AG04449 (cell line): ENCODE data around the gene ADAMTS12.
"Not testable (repeated sequence)": the region's sequence is repeated elsewhere in the genome, so short reads cannot be mapped to it uniquely, and the experiment has no call there.

Experiments used
- CTCF ChIA-PET: fragments of 350-600 bp; formaldehyde crosslinking; extraction: SDS; loops from one replicate; lab custom pipeline; 2021; ENCODE audit warnings: antibody characterized with exemption; lab: Yijun Ruan, JAX
- POLR2A ChIA-PET: fragments of 400-600, 350-600 bp; formaldehyde crosslinking; extraction: SDS; loops from one replicate; lab custom pipeline; 2020; ENCODE audit warnings: antibody characterized with exemption, inconsistent platforms; lab: Yijun Ruan, JAX
- DNase-seq: peaks from one replicate; pipeline ENCODE4 v3.0.0-alpha.2; 2010; ENCODE audit warnings: low read depth, low spot score
- H3K4me3 ChIP-seq: 2 replicates; pipeline ENCODE4 v1.5.1; 2011; ENCODE audit warnings: low read depth, mild to moderate bottlenecking, control low read depth, low read length
- TF ChIP-seq, protein P1 (sequence below): IDR thresholded peaks from one replicate; pipeline ENCODE4 v1.5.1; 2011; ENCODE audit warnings: mild to moderate bottlenecking, moderate library complexity, low read length, control low read depth, inconsistent platforms; ENCODE audit not compliant: insufficient read depth; ENCODE audit errors: missing control alignments

ADAMTS12 gene

DNA sequence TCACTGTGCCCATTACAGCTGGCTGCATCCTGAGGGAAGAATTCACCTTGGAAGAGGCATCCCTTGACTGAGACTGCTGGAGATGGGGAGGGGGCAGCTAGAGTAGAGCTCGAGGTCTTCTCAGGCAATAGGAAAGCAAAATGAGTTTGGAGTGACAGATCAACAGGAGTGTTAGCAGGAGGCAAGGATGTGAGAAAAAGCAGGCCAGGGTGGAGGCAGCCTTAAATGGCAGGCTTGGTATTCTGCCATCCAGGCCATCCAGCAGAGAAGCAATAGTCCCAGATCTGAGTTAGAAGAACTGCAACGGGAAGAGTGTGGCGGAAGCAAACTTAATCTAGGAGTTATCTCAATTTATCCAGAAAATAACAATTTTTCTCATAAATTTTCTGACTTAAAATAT, 6.1 kb downstream of the ADAMTS12 start:
- POLR2A ChIA-PET, result no interaction called here
- CTCF ChIA-PET, result no interaction called here
- DNase-seq, result no peak
- TF ChIP-seq, protein P1, sequence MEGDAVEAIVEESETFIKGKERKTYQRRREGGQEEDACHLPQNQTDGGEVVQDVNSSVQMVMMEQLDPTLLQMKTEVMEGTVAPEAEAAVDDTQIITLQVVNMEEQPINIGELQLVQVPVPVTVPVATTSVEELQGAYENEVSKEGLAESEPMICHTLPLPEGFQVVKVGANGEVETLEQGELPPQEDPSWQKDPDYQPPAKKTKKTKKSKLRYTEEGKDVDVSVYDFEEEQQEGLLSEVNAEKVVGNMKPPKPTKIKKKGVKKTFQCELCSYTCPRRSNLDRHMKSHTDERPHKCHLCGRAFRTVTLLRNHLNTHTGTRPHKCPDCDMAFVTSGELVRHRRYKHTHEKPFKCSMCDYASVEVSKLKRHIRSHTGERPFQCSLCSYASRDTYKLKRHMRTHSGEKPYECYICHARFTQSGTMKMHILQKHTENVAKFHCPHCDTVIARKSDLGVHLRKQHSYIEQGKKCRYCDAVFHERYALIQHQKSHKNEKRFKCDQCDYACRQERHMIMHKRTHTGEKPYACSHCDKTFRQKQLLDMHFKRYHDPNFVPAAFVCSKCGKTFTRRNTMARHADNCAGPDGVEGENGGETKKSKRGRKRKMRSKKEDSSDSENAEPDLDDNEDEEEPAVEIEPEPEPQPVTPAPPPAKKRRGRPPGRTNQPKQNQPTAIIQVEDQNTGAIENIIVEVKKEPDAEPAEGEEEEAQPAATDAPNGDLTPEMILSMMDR, result no peak
- H3K4me3 ChIP-seq, result no peak overlapping the region

DNA sequence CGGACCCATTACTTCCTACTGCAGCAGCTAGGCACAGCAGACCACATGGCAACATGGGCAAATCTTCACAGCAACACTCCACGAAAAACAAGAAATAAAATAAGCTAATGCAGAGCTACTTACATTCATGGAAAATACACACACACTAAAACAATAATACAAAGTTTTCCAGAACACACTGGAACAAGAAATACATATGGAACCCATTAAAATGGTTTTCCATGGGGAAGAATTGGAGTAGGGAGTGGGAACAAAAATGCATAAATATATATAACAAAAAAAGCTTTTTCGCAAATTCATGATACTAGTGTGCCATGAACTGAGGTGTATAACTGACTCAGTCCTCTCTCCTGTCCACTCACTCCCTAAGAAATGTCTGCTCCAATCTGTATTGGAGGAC, 8.3 kb downstream of the ADAMTS12 start:
- ChIA-PET CTCF (interaction anchor here (1.3 to 1.7 kb wide), 2 partner anchors 9 to 86 kb away, joined by 4 to 6 read pairs; partner anchors contain the start of gene ADAMTS12), POLR2A (interaction anchor here (1.2 kb wide), 1 partner anchor 9 kb away, joined by 3 read pairs; the partner anchor contains the start of gene ADAMTS12)

DNA sequence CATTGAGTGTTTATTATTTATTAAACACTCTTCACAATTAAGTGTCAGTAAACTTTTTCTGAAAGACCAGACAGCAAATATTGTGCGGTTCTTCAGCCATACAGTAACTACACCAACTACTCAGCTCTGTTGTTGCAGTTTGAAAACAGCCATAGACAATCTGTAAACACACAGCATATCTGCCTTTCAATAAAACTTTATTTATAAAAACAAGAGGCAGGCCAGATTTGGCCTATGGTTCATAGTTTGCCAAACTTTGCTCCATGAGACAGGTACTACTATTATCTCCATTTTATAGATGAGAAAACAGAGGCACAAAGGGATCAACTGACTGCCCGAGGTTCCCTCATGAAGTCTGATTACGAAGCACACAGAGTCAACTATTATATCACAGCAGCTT, 11.5 kb downstream of the ADAMTS12 start:
- DNase-seq, result no peak
- TF ChIP-seq, protein P1, result no peak
- POLR2A ChIA-PET, result no interaction called here

More for the DNA sequence above, 8.3 kb downstream of the ADAMTS12 start:
- TF ChIP-seq, protein P1, result no peak
- no peak overlapping the region for H3K4me3 ChIP-seq
- DNase-seq, result no peak

DNA sequence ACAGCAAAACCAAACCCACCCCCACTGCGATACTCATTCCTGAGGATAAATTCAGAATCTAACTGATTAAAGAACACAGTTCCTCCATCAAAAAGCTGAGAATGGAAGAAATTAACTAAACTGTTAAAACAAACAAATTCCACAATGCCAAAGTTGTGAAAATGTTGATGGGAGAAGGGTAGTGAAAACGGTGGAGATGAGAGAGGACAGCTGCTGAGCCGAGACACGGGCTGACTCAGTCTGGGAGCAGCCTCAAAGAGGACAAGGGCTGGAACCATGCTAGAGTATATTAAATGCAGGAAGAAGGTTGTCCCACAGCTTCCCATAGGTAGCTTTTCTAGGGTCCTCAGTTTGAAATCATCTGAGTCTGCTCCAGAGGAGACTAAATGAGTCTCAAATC, 14.3 kb downstream of the ADAMTS12 start:
- CTCF ChIA-PET, result no interaction called here
- DNase-seq, result no peak
- no peak overlapping the region for H3K4me3 ChIP-seq
- TF ChIP-seq, protein P1, result no peak
- POLR2A ChIA-PET, result no interaction called here

More for the DNA sequence above, 11.5 kb downstream of the ADAMTS12 start:
- CTCF ChIA-PET, result interaction anchor here (1.2 kb wide), 1 partner anchor 11 kb away, joined by 3 read pairs; the partner anchor contains the start of gene ADAMTS12
- H3K4me3 ChIP-seq, result no peak overlapping the region

DNA sequence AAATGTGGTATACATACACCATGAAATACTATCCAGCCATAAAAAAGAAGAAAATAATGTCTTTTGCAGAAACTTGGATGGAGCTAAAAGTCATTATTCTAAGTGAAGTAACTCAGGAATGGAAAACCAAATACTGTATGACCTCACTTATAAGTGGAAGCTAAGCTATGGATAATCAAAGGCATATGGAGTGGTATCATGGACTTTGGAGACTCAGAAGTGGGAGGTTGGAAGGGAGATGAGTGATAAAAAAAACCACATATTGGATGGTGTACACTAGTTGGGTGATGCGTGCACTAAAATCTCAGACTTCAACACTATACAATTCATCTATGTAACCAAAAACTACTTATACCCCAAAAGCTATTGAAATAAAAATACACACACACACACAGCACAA, 24.5 kb downstream of the ADAMTS12 start:
- H3K4me3 ChIP-seq, result no peak overlapping the region
- DNase-seq, result no peak
- CTCF ChIA-PET, result no interaction called here
- POLR2A ChIA-PET, result no interaction called here
- TF ChIP-seq, protein P1, result no peak

DNA sequence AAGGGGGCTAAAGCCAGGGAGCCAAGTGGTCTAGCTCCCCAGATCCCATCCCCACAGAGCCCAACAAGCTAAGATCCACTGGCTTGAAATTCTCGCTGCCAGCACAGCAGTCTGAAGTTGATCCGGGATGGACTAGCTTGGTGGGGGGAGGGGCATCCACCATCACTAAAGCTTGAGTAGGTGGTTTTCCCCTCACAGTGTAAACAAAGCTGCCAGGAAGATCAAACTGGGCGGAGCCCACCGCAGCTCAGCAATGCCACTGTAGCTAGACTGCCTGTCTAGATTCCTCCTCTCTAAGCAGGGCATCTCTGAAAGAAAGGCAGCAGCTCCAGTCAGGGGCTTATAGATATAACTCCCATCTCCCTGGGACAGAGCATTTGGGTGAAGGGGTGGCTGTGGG, 32.6 kb downstream of the ADAMTS12 start:
- POLR2A ChIA-PET, DNase-seq, CTCF ChIA-PET, H3K4me3 ChIP-seq: not testable (repeated sequence)

DNA sequence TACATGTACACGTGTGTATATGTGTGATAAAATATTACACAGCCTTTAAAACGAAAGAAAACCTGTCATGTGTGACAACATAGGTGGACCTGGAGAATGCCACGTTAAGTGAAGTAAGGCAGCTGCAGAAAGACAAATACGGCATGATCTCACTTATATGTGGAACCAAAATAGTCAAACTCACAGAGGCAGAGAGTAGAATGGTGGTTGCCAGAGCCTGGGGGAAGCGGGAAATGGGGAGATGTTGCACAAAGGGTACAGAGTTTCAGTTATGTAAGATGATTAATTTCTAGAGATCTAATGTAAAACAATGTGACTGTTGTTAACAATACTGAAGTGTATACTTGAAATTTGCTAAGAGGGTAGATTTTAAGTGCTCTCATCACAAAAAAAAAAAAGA, 34.8 kb downstream of the ADAMTS12 start:
- H3K4me3 ChIP-seq, result no peak overlapping the region
- CTCF ChIA-PET, result no interaction called here
- POLR2A ChIA-PET, result no interaction called here
- DNase-seq, result no peak
- TF ChIP-seq, protein P1, result no peak
